T-cell (primary cell): ENCODE results near the gene JARID2. TPM values are rescaled to one million over a fixed set of nuclear protein-coding genes. Genes with fewer than 3 reads are reported as not detected.

Experiments
- ATAC-seq, 4 experiments: fragments of 200-7000 bp in 3 of 4; fragments of 150-1000 bp in 1 of 4; cut with Tn5 transposase; replicated peaks in 1 of 4; 1 replicate in 3 of 4; 2 replicates in 1 of 4; pipeline ENCODE4 v1.10.0; 2021; ENCODE audit warnings: moderate library complexity in 3 of 4, mild to moderate bottlenecking in 2 of 4, moderate number of reproducible peaks in 1 of 4
- CTCF ChIA-PET, 2 donors: fragments of 300-600 bp; sonication (Branson Sonifier 250); formaldehyde crosslinking; loops; one replicate each; lab custom pipeline; 2022; ENCODE audit warnings: antibody characterized with exemption in 2 of 2; lab: Charles Lee
- POLR2A ChIA-PET, 2 donors: fragments of 300-600 bp; sonication (Branson Sonifier 250); formaldehyde crosslinking; loops; one replicate each; lab custom pipeline; 2022; ENCODE audit warnings: antibody characterized with exemption in 2 of 2; lab: Charles Lee
- DNase-seq, 35 experiments: peaks; one replicate each; pipeline versions ENCODE4 v3.0.0 to v3.0.0-alpha.2; 2013 to 2023
- H3K27ac ChIP-seq: one replicate; pipeline ENCODE4 v1.5.1; 2013; ENCODE audit warnings: low read length
- H3K27me3 ChIP-seq, 2 experiments: replicated peaks in 1 of 2; 1 replicate in 1 of 2; 2 replicates in 1 of 2; pipeline versions ENCODE4 v1.6.1 to v1.7.0; 2013; ENCODE audit warnings: low read length in 1 of 2, mixed read lengths in 1 of 2; ENCODE audit not compliant: control insufficient read depth in 2 of 2, insufficient read depth in 2 of 2; ENCODE audit errors: extremely low read depth in 1 of 2
- H3K36me3 ChIP-seq, 2 donors: 1 replicate in 1 of 2; 2 replicates in 1 of 2; pipeline versions ENCODE4 v1.6.1 to v1.7.0; 2013; ENCODE audit warnings: low read length in 1 of 2; ENCODE audit not compliant: control insufficient read depth in 2 of 2, insufficient read depth in 1 of 2; ENCODE audit errors: extremely low read depth in 1 of 2
- H3K4me1 ChIP-seq, 2 experiments: 1 replicate in 1 of 2; 2 replicates in 1 of 2; pipeline versions ENCODE4 v1.6.1 to v1.7.0; 2013; ENCODE audit warnings: low read length in 2 of 2, mixed read lengths in 1 of 2; ENCODE audit not compliant: insufficient read depth in 2 of 2, control insufficient read depth in 1 of 2; ENCODE audit errors: extremely low read depth in 1 of 2
- H3K4me3 ChIP-seq, 2 donors: 1 replicate in 1 of 2; 2 replicates in 1 of 2; pipeline versions ENCODE4 v1.5.1 to v1.7.0; 2013; ENCODE audit warnings: mild to moderate bottlenecking in 2 of 2, low read length in 1 of 2, moderate library complexity in 1 of 2; ENCODE audit not compliant: control insufficient read depth in 1 of 2; ENCODE audit errors: extremely low read depth in 1 of 2
- H3K9me3 ChIP-seq: 2 replicates; pipeline ENCODE4 v1.7.0; 2013
- H3K27ac Mint-ChIP-seq, 2 donors: one replicate each; pipeline ENCODE4 v1.8.0; 2020 to 2021; ENCODE audit warnings: mild to moderate bottlenecking in 2 of 2, mixed read lengths in 2 of 2
- H3K27me3 Mint-ChIP-seq, 2 donors: one replicate each; pipeline ENCODE4 v1.8.0; 2021 to 2022; ENCODE audit warnings: mixed read lengths in 2 of 2
- H3K36me3 Mint-ChIP-seq: one replicate; pipeline ENCODE4 v1.8.0; 2021; ENCODE audit warnings: mixed read lengths
- H3K4me1 Mint-ChIP-seq, 3 donors: one replicate each; pipeline ENCODE4 v1.8.0; 2020 to 2022; ENCODE audit warnings: mixed read lengths in 3 of 3, mild to moderate bottlenecking in 1 of 3
- H3K4me3 Mint-ChIP-seq, 3 donors: one replicate each; pipeline ENCODE4 v1.8.0; 2020 to 2022; ENCODE audit warnings: mild to moderate bottlenecking in 3 of 3, mixed read lengths in 3 of 3, moderate library complexity in 3 of 3
- H3K9me3 Mint-ChIP-seq, 3 donors: one replicate each; pipeline ENCODE4 v1.8.0; 2020 to 2022; ENCODE audit warnings: mixed read lengths in 3 of 3
- WGBS: methylation state at CpG from one replicate; pipeline ENCODE4 v1.1.5; 2013; ENCODE audit warnings: missing lambda C conversion rate; ENCODE audit not compliant: insufficient coverage; 5-methylcytosine and 5-hydroxymethylcytosine counted together
- total RNA-seq, 35 experiments: library from RNA in 6 of 35; stranded (reverse) in 6 of 35; fragments of 120-200 nt in 1 of 35; gene quantifications; one replicate each; pipeline versions ENCODE4 v1.2.1 to v1.2.4 and lab custom pipeline; 2013 to 2026

JARID2 gene
- total RNA-seq, 5 donors from 2014 or later (not counting 1 experiment from before 2014, with no cell fraction given): 19.8 to 27.9 (median 21.6) TPM

DNA sequence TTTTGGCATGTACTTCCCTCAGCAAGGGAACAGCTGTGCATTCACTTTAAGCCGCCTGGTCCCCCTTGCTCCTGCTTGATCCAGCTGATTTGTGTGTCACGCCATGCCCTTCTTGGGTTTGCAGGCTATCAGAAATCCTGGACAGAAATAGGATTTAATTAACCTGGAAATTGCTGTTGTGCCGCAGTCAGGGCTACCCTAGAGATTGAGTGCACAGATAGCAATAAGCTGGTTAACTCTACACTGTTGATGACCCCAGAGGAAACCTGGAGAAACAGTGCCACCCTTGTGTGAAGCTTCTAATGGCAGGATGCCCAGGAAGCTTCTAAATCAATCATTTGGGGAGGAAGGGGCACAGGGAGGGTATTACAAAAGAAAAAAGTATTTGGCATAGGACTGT lies 199.0 kb downstream of the JARID2 start:
- no peaks in the 10 kb centered on the region for H3K36me3 ChIP-seq
- H3K4me3 ChIP-seq: no peak overlapping the region
- no peaks in the 10 kb centered on the region for H3K9me3 ChIP-seq
- ATAC-seq: peak in 1 of 4 experiments; percentile 49
- POLR2A ChIA-PET: interaction anchor here in 1 of 2 donors (0.6 to 1.0 kb wide), 2 partner anchors 196 to 785 kb away, joined by 8 to 9 read pairs; no protein-coding TSS in a partner anchor
- H3K27me3 ChIP-seq: no peaks in the 10 kb centered on the region
- peaks cover 3% of the 10 kb centered on the region for H3K36me3 Mint-ChIP-seq
- no peak overlapping the region for H3K4me3 Mint-ChIP-seq
- CTCF ChIA-PET: interaction anchor here (0.6 kb wide), 3 partner anchors 13 to 1235 kb away, joined by 3 read pairs; no protein-coding TSS in a partner anchor
- no peaks in the 10 kb centered on the region for H3K9me3 Mint-ChIP-seq
- DNase-seq: peak in 4 of 35 experiments; percentile 4 to 33 (median 18)
- H3K27me3 Mint-ChIP-seq: no peaks in the 10 kb centered on the region
- H3K4me1 Mint-ChIP-seq: peaks cover 60 to 66% (median 64%) of the 10 kb centered on the region in 3 donors
- H3K27ac Mint-ChIP-seq: no peak overlapping the region
- H3K4me1 ChIP-seq: peaks cover 15 to 25% of the 10 kb centered on the region in 2 experiments
- no peak overlapping the region for H3K27ac ChIP-seq
- 93% methylated on average over 3 of the region's 3 CpGs for WGBS

DNA sequence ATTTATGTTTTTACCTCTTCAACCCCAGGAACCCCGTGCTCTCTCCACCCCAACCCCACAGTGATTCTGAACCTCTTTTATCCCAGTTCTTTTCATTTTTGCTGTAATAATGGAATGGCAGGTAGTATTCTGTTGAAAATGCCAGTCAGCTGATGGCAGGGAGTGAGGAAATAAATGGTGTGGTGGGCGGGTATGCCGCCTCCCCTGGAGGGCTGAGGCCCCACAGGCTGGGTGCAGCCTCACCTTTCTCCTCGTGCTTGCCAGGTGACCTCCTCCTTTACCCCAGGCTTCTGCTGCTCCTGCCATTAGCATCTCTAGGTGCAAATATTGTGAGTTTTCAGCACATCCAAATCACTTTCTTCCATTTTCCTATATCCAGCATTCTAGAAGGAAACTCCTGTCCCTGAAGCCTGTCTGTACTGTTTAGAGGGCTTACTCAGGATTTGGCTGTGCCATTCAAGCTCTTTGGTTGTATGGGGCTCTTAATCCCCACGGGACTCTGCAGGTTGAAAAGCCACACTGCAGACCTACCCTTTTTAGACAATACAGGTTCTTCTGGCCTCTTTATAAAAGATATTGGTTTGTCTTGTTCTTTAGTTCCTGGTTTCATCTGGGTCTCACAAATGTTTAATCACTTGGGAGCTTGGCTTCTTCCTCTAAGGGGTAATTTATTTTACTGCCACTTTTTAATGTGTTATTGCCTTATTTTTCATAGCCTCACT lies 201.8 kb downstream of the JARID2 start:
- Mint-ChIP-seq H3K27ac (peak overlapping the region in 1 of 2 donors; percentile 14), H3K9me3 (no peaks in the 10 kb centered on the region), H3K27me3 (no peaks in the 10 kb centered on the region), H3K4me1 (peaks cover 71% of the 10 kb centered on the region in 3 donors), H3K4me3 (no peak overlapping the region), H3K36me3 (peaks cover 13% of the 10 kb centered on the region)
- H3K36me3 ChIP-seq: no peaks in the 10 kb centered on the region
- H3K4me1 ChIP-seq: peaks cover 16 to 26% of the 10 kb centered on the region in 2 experiments
- H3K9me3 ChIP-seq: no peaks in the 10 kb centered on the region
- WGBS: no CpG with 5 or more reads among the region's 5 CpGs
- H3K27ac ChIP-seq: no peak overlapping the region
- no peak overlapping the region for H3K4me3 ChIP-seq
- no peak for ATAC-seq
- no peak for DNase-seq
- POLR2A ChIA-PET: no interaction called here
- CTCF ChIA-PET: interaction anchor here in 1 of 2 donors (0.5 kb wide), 1 partner anchor 207 kb away, joined by 3 read pairs; no protein-coding TSS in a partner anchor
- no peaks in the 10 kb centered on the region for H3K27me3 ChIP-seq

DNA sequence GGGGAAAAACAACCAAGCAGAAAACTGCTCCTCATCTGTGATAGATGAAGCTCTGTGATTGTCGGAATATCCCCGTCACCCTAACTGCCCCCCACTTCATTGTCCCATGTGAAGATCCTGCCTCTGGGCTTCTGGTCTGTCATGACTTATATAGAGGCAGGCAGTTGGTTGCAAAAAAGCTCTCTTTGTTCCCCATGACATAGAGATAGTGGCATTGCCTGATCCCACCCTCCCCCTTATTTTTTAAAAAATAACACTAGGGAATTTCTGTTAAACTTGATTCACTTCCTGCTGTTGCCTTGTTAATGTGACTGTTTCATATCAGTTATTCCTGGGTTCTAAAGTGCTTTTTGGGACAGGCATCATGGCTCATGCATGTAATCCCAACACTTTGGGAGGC lies 203.1 kb downstream of the JARID2 start:
- Mint-ChIP-seq H3K36me3 (peaks cover 25% of the 10 kb centered on the region), H3K27me3 (no peaks in the 10 kb centered on the region), H3K4me3 (no peak overlapping the region), H3K27ac (peak overlapping the region in 1 of 2 donors; percentile 50), H3K4me1 (peaks cover 69 to 74% (median 74%) of the 10 kb centered on the region in 3 donors), H3K9me3 (no peaks in the 10 kb centered on the region)
- ChIA-PET CTCF (interaction anchor here in 1 of 2 donors (0.6 to 0.8 kb wide), 2 partner anchors 55 to 265 kb away, joined by 3 to 4 read pairs; no protein-coding TSS in a partner anchor), POLR2A (no interaction called here)
- H3K36me3 ChIP-seq: peaks cover 0 to 5% of the 10 kb centered on the region in 2 donors
- WGBS: no CpG with 5 or more reads among the region's 2 CpGs
- ATAC-seq (no peak), DNase-seq (no peak)
- H3K27me3 ChIP-seq: no peaks in the 10 kb centered on the region
- peaks cover 16 to 26% of the 10 kb centered on the region in 2 experiments for H3K4me1 ChIP-seq
- no peaks in the 10 kb centered on the region for H3K9me3 ChIP-seq
- no peak overlapping the region for H3K4me3 ChIP-seq
- no peak overlapping the region for H3K27ac ChIP-seq

DNA sequence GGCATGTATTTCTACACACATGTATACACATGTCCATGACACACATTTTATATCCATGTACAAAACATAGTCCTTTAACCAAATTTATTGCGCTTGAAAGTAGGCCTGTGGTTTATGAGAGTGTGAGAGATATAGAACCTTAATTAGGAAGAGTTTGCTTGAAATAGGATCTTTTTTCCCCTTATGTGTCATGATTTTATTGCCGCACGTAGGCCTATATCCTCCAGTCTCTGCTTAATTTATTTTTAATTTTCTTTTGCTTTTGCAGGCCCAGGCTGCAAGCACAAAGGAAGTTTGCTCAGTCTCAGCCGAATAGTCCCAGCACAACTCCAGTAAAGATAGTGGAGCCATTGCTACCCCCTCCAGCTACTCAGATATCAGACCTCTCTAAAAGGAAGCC lies 205.9 kb downstream of the JARID2 start:
- Mint-ChIP-seq H3K4me3 (peak overlapping the region in 1 of 3 donors; percentile 8), H3K27ac (peak overlapping the region; percentile 72 to 89), H3K27me3 (no peaks in the 10 kb centered on the region), H3K36me3 (peaks cover 35% of the 10 kb centered on the region), H3K4me1 (peaks cover 57 to 68% (median 59%) of the 10 kb centered on the region in 3 donors), H3K9me3 (no peaks in the 10 kb centered on the region)
- WGBS: no CpG with 5 or more reads among the region's 4 CpGs
- Histone ChIP-seq H3K4me3 (no peak overlapping the region), H3K27ac (peak overlapping the region; percentile 26), H3K36me3 (peaks cover 0 to 14% of the 10 kb centered on the region in 2 donors), H3K4me1 (peaks cover 16 to 24% of the 10 kb centered on the region in 2 experiments), H3K9me3 (no peaks in the 10 kb centered on the region), H3K27me3 (no peaks in the 10 kb centered on the region)
- DNase-seq (no peak), ATAC-seq (peak in 1 of 4 experiments; percentile 29)
- CTCF ChIA-PET: no interaction called here
- POLR2A ChIA-PET: no interaction called here

DNA sequence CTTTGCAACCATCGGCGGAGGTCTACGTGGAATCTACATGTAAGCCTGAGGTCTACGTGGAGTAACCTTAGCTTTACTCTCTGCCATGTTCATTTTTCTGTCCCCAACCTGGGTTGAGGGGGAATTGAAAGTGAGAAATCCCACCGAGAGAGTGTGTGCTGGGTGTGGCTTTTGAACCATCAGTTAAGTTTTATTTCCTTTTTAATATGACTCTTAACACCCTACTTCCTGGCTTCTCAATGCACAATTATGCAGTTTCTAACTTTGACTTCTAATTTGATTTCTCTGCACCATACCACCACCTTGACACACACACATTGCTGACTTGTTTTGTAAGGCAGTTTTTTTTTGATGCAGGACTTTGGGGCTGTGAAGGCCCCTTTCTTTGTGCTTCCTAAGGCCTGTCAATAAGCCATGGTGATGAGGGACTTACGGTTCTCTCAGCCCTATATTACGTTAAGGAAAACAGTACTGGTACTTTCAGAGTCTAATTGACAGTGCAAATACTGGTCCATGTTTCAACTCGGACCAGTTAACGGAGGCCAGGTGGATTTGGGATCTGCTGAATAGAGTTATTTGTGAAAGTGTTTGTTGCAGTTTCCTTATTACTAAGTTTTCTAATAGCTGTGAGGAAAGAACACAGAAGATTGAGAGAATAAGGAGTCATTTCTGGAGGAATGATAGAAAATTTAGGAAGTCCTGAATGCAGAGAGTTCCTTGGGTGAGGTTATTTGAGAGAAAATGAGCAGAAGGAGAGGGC lies 206.5 kb downstream of the JARID2 start:
- peaks cover 50 to 68% (median 57%) of the 10 kb centered on the region in 3 donors for H3K4me1 Mint-ChIP-seq
- no peaks in the 10 kb centered on the region for H3K27me3 Mint-ChIP-seq

DNA sequence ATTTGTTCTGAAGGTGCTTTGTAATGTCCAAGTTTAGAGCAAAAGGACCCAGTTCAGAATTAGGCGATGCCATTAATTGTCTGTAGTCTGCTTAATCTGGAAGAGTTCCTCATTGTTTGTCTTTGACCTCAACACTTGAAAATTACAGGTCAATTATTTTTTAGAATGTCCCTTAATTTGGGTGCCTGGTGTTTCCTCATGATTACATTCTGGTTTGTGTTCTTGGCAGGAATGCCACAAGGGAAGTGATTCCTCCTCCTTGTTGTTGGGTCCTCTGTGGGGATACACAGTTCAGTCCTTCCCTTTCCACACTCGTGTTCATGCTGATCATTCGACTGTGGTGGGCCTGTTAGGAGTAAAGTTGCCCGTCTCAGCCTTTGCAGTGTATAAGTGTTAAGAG lies 207.3 kb downstream of the JARID2 start:
- 100% methylated on average over 1 of the region's 4 CpGs for WGBS
- CTCF ChIA-PET: no interaction called here
- H3K27ac Mint-ChIP-seq: no peak overlapping the region
- H3K27me3 Mint-ChIP-seq: no peaks in the 10 kb centered on the region
- Histone ChIP-seq H3K27me3 (no peaks in the 10 kb centered on the region), H3K36me3 (peaks cover 0 to 14% of the 10 kb centered on the region in 2 donors), H3K4me3 (no peak overlapping the region), H3K4me1 (peaks cover 10 to 16% of the 10 kb centered on the region in 2 experiments), H3K9me3 (no peaks in the 10 kb centered on the region), H3K27ac (no peak overlapping the region)
- peaks cover 43 to 66% (median 56%) of the 10 kb centered on the region in 3 donors for H3K4me1 Mint-ChIP-seq
- no peak for DNase-seq
- no peak overlapping the region for H3K4me3 Mint-ChIP-seq
- ATAC-seq: no peak
- no peaks in the 10 kb centered on the region for H3K9me3 Mint-ChIP-seq
- H3K36me3 Mint-ChIP-seq: peaks cover 39% of the 10 kb centered on the region
- POLR2A ChIA-PET: no interaction called here

More for the DNA sequence above, 206.5 kb downstream of the JARID2 start:
- Mint-ChIP-seq H3K27ac (peak overlapping the region; percentile 72 to 89), H3K4me3 (peak overlapping the region in 2 of 3 donors; percentile 8 to 13), H3K36me3 (peaks cover 38% of the 10 kb centered on the region), H3K9me3 (no peaks in the 10 kb centered on the region)
- POLR2A ChIA-PET: interaction anchor here in 1 of 2 donors (0.7 kb wide), 1 partner anchor 25 kb away, joined by 3 read pairs; no protein-coding TSS in a partner anchor
- ATAC-seq (peak; percentile 22 to 49 (median 34)), DNase-seq (no peak)
- H3K36me3 ChIP-seq: peaks cover 0 to 14% of the 10 kb centered on the region in 2 donors
- H3K27me3 ChIP-seq: no peaks in the 10 kb centered on the region
- CTCF ChIA-PET: no interaction called here
- peak overlapping the region; percentile 26 for H3K27ac ChIP-seq
- no peaks in the 10 kb centered on the region for H3K9me3 ChIP-seq
- no peak overlapping the region for H3K4me3 ChIP-seq
- peaks cover 15 to 22% of the 10 kb centered on the region in 2 experiments for H3K4me1 ChIP-seq
- WGBS: 60% methylated on average over 4 of the region's 9 CpGs
